Suppressor macrophage treated with lipopolysaccharide for 1 hour (primary cell): ENCODE measurements around the gene ZNF675.
"Not testable (repeated sequence)": the region's sequence is repeated elsewhere in the genome, so short reads cannot be mapped to it uniquely, and the experiment has no call there.

Experiments
- DNase-seq, 3 donors: peaks; one replicate each; pipeline ENCODE4 v3.0.0-alpha.2; 2020 to 2022

The ZNF675 gene

GRCh38 chr19:23686621-23687423, at the start of gene ZNF675:
ZNF675 (minus strand) TSS chr19:23687212; CDS start chr19:23687033, 179 bp downstream.
- peak; percentile 93 to 94 (median 93) for DNase-seq

GRCh38 chr19:23730729-23731465, 43.9 kb upstream of the ZNF675 start:
- DNase-seq = not testable (repeated sequence)

- not testable (repeated sequence) for DNase-seq
These were observed 37.1 kb upstream of the ZNF675 start for GRCh38 chr19:23724161-23724560.

- DNase-seq = no peak
These were observed 31.8 kb upstream of the ZNF675 start for GRCh38 chr19:23718802-23719201.

GRCh38 chr19:23716792-23717191, 29.8 kb upstream of the ZNF675 start:
- no peak for DNase-seq

- no peak for DNase-seq
These were observed 22.3 kb upstream of the ZNF675 start for GRCh38 chr19:23709347-23709746.

- DNase-seq = no peak
These were observed 19.6 kb upstream of the ZNF675 start for GRCh38 chr19:23706657-23707056.

GRCh38 chr19:23699521-23699860, 12.5 kb upstream of the ZNF675 start:
- DNase-seq = no peak

GRCh38 chr19:23698711-23699520, 11.9 kb upstream of the ZNF675 start:
- no peak for DNase-seq

GRCh38 chr19:23692937-23693336, 5.9 kb upstream of the ZNF675 start:
- DNase-seq = not testable (repeated sequence)

- no peak for DNase-seq
These were observed 13.9 kb downstream of the ZNF675 start for GRCh38 chr19:23673132-23673531.

- DNase-seq = not testable (repeated sequence)
These were observed 18.4 kb downstream of the ZNF675 start for GRCh38 chr19:23668606-23669005.

GRCh38 chr19:23665651-23666410, 21.2 kb downstream of the ZNF675 start:
- DNase-seq = no peak

GRCh38 chr19:23649817-23650216, 37.2 kb downstream of the ZNF675 start:
- not testable (repeated sequence) for DNase-seq
